HEK293 (cell line): ENCODE data around the gene TOMM70.

Experiments used
- CTCF ChIA-PET: fragments of 350-600 bp; formaldehyde crosslinking; extraction: SDS; loops from one replicate; lab custom pipeline; 2021; ENCODE audit warnings: antibody characterized with exemption; lab: Yijun Ruan, JAX
- POLR2A ChIA-PET: fragments of 300-600 bp; formaldehyde crosslinking; extraction: SDS; loops from one replicate; lab custom pipeline; 2020; ENCODE audit warnings: antibody characterized with exemption, inconsistent platforms; lab: Yijun Ruan, JAX
- H3K27ac ChIP-seq: fragments of 200-500 bp; sonication (Bioruptor generic); 2 replicates; pipeline ENCODE4 v1.5.1; 2014; ENCODE audit warnings: low read depth, low read length, control low read depth, inconsistent platforms; ENCODE audit errors: extremely low read depth
- H3K36me3 ChIP-seq, 2 experiments: fragments of 200-500 bp in 1 of 2; sonication (Bioruptor generic) in 1 of 2; 1 replicate in 1 of 2; 2 replicates in 1 of 2; pipeline ENCODE4 v1.5.1; 2014 to 2017; ENCODE audit warnings: inconsistent platforms in 2 of 2, low read length in 2 of 2; ENCODE audit not compliant: control insufficient read depth in 2 of 2, insufficient read depth in 1 of 2
- H3K4me1 ChIP-seq: fragments of 200-500 bp; sonication (Bioruptor generic); 2 replicates; pipeline ENCODE4 v1.5.1; 2014; ENCODE audit warnings: mild to moderate bottlenecking, low read length, inconsistent platforms; ENCODE audit not compliant: control insufficient read depth, insufficient read depth
- H3K4me3 ChIP-seq: 2 replicates; pipeline ENCODE4 v1.5.1; 2011; ENCODE audit warnings: low read depth, mild to moderate bottlenecking, control low read depth, low read length, moderate library complexity
- H3K9me3 ChIP-seq: fragments of 200-500 bp; sonication (Bioruptor generic); 2 replicates; pipeline ENCODE4 v1.5.1; 2014; ENCODE audit warnings: low read depth, low read length, inconsistent platforms; ENCODE audit not compliant: control insufficient read depth, insufficient read depth
- BCL11B ChIP-seq: fragments of 450-650 bp; formaldehyde crosslinking; IDR thresholded peaks from 2 replicates; pipeline ENCODE4 v1.5.1; 2016; ENCODE audit warnings: low read depth, missing biosample characterization, missing genetic modification characterization
- KLF16 ChIP-seq: fragments of 450-650 bp; formaldehyde crosslinking; IDR thresholded peaks from 2 replicates; pipeline ENCODE4 v1.5.1; 2017; ENCODE audit warnings: missing biosample characterization, missing genetic modification characterization
- RBAK ChIP-seq: fragments of 450-650 bp; formaldehyde crosslinking; IDR thresholded peaks from 2 replicates; pipeline ENCODE4 v1.5.1; 2016; ENCODE audit warnings: missing biosample characterization, missing genetic modification characterization
- ZBTB21 ChIP-seq: fragments of 450-650 bp; formaldehyde crosslinking; IDR thresholded peaks from 2 replicates; pipeline ENCODE4 v1.5.1; 2017; ENCODE audit warnings: missing biosample characterization, missing genetic modification characterization
- ZNF16 ChIP-seq: fragments of 450-650 bp; formaldehyde crosslinking; IDR thresholded peaks from 2 replicates; pipeline ENCODE4 v1.5.1; 2016; ENCODE audit warnings: low read depth, missing biosample characterization, missing genetic modification characterization
- ZNF2 ChIP-seq: fragments of 450-650 bp; formaldehyde crosslinking; IDR thresholded peaks from 2 replicates; pipeline ENCODE4 v1.5.1; 2016; ENCODE audit warnings: missing biosample characterization, missing genetic modification characterization
- ZNF239 ChIP-seq: fragments of 450-650 bp; formaldehyde crosslinking; IDR thresholded peaks from 2 replicates; pipeline ENCODE4 v1.5.1; 2016; ENCODE audit warnings: missing biosample characterization, missing genetic modification characterization
- ZNF24 ChIP-seq: fragments of 450-650 bp; formaldehyde crosslinking; IDR thresholded peaks from 2 replicates; pipeline ENCODE4 v1.5.1; 2016; ENCODE audit warnings: missing biosample characterization, missing genetic modification characterization
- ZNF266 ChIP-seq: fragments of 450-650 bp; formaldehyde crosslinking; IDR thresholded peaks from 2 replicates; pipeline ENCODE4 v1.5.1; 2016; ENCODE audit warnings: missing biosample characterization, missing genetic modification characterization, low read depth
- ZNF302 ChIP-seq: fragments of 450-650 bp; formaldehyde crosslinking; IDR thresholded peaks from 2 replicates; pipeline ENCODE4 v1.5.1; 2016; ENCODE audit warnings: missing biosample characterization, missing genetic modification characterization, low read depth
- ZNF48 ChIP-seq: fragments of 450-650 bp; formaldehyde crosslinking; IDR thresholded peaks from 2 replicates; pipeline ENCODE4 v1.5.1; 2016; ENCODE audit warnings: missing biosample characterization, missing genetic modification characterization
- ZNF501 ChIP-seq: fragments of 450-650 bp; formaldehyde crosslinking; IDR thresholded peaks from 2 replicates; pipeline ENCODE4 v1.5.1; 2016; ENCODE audit warnings: missing biosample characterization, missing genetic modification characterization
- ZNF530 ChIP-seq: fragments of 450-650 bp; formaldehyde crosslinking; IDR thresholded peaks from 2 replicates; pipeline ENCODE4 v1.5.1; 2016; ENCODE audit warnings: low read depth, missing biosample characterization, missing genetic modification characterization
- ZNF600 ChIP-seq: fragments of 450-650 bp; formaldehyde crosslinking; IDR thresholded peaks from 2 replicates; pipeline ENCODE4 v1.5.1; 2016; ENCODE audit warnings: missing biosample characterization, missing genetic modification characterization
- ZNF623 ChIP-seq: fragments of 450-650 bp; formaldehyde crosslinking; IDR thresholded peaks from 2 replicates; pipeline ENCODE4 v1.5.1; 2016; ENCODE audit warnings: missing biosample characterization, missing genetic modification characterization
- ZNF660 ChIP-seq: fragments of 450-650 bp; IDR thresholded peaks from 2 replicates; pipeline ENCODE4 v1.5.1; 2018; ENCODE audit warnings: missing biosample characterization, mild to moderate bottlenecking, missing genetic modification characterization
- ZNF747 ChIP-seq: fragments of 450-650 bp; formaldehyde crosslinking; IDR thresholded peaks from 2 replicates; pipeline ENCODE4 v1.5.1; 2016; ENCODE audit warnings: missing biosample characterization, missing genetic modification characterization
- ZNF776 ChIP-seq: fragments of 450-650 bp; formaldehyde crosslinking; IDR thresholded peaks from 2 replicates; pipeline ENCODE4 v1.5.0; 2017; ENCODE audit warnings: missing biosample characterization, missing genetic modification characterization, borderline replicate concordance
- ZNF777 ChIP-seq: fragments of 450-650 bp; formaldehyde crosslinking; IDR thresholded peaks from 2 replicates; pipeline ENCODE4 v1.5.1; 2017; ENCODE audit warnings: missing biosample characterization, missing genetic modification characterization, borderline replicate concordance
- ZNF785 ChIP-seq: fragments of 450-650 bp; formaldehyde crosslinking; IDR thresholded peaks from 2 replicates; pipeline ENCODE4 v1.5.1; 2016; ENCODE audit warnings: missing biosample characterization, missing genetic modification characterization
- ZNF843 ChIP-seq: fragments of 450-650 bp; formaldehyde crosslinking; IDR thresholded peaks from 2 replicates; pipeline ENCODE4 v1.5.1; 2016; ENCODE audit warnings: missing biosample characterization, missing genetic modification characterization
- TF ChIP-seq, protein P1 (sequence below): fragments of 450-650 bp; formaldehyde crosslinking; IDR thresholded peaks from 2 replicates; pipeline ENCODE4 v1.5.1; 2016; ENCODE audit warnings: missing biosample characterization, missing genetic modification characterization
- TF ChIP-seq, protein P2 (sequence below): fragments of 450-650 bp; IDR thresholded peaks from 2 replicates; pipeline ENCODE4 v1.5.1; 2018; ENCODE audit warnings: missing biosample characterization, mild to moderate bottlenecking, missing genetic modification characterization
- TF ChIP-seq, protein P3 (sequence below): fragments of 450-650 bp; formaldehyde crosslinking; IDR thresholded peaks from 2 replicates; pipeline ENCODE4 v1.5.1; 2016; ENCODE audit warnings: missing biosample characterization, missing genetic modification characterization

Gene TOMM70

DNA sequence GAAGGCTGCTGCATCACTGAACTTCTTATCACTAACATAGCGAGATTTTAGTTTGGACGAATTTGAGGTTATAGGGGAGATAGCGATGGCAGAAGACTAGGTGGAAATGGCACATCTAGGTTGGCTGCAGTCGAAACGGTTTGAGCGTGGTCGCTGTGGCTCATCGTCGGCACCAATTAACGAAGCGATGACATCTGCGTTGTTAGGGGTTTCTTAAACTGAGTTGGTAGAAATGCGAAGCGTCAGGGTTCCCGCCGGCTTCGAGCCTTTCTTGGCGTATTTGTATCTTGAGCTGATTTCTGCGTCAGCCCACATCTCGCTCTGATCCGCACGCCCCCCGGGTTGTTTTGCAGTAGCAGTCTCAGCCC lies 769 bp upstream of the TOMM70 start (continued):
- TF ChIP-seq, protein P1, sequence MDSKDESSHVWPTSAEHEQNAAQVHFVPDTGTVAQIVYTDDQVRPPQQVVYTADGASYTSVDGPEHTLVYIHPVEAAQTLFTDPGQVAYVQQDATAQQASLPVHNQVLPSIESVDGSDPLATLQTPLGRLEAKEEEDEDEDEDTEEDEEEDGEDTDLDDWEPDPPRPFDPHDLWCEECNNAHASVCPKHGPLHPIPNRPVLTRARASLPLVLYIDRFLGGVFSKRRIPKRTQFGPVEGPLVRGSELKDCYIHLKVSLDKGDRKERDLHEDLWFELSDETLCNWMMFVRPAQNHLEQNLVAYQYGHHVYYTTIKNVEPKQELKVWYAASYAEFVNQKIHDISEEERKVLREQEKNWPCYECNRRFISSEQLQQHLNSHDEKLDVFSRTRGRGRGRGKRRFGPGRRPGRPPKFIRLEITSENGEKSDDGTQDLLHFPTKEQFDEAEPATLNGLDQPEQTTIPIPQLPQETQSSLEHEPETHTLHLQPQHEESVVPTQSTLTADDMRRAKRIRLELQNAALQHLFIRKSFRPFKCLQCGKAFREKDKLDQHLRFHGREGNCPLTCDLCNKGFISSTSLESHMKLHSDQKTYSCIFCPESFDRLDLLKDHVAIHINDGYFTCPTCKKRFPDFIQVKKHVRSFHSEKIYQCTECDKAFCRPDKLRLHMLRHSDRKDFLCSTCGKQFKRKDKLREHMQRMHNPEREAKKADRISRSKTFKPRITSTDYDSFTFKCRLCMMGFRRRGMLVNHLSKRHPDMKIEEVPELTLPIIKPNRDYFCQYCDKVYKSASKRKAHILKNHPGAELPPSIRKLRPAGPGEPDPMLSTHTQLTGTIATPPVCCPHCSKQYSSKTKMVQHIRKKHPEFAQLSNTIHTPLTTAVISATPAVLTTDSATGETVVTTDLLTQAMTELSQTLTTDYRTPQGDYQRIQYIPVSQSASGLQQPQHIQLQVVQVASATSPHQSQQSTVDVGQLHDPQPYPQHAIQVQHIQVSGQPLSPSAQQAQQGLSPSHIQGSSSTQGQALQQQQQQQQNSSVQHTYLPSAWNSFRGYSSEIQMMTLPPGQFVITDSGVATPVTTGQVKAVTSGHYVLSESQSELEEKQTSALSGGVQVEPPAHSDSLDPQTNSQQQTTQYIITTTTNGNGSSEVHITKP (tag by site-specific recombination): peak; percentile 33; the same call in 1 of the 2 replicates
- no peak for TF ChIP-seq ZNF843 (tag by site-specific recombination)
- no peak for TF ChIP-seq ZNF777
- TF ChIP-seq KLF16 (tag by site-specific recombination): no peak
- TF ChIP-seq ZNF785 (tag by site-specific recombination): no peak
- no peak for TF ChIP-seq ZNF776
- TF ChIP-seq ZNF24 (tag by site-specific recombination): 0 out of 2 replicates have a peak, but pooled peaks have one; percentile 20
- TF ChIP-seq ZNF660 (tag by site-specific recombination): peak; percentile 21; the same call in 1 of the 2 replicates
- no peak for TF ChIP-seq ZNF16
- no peak for TF ChIP-seq ZNF747 (tag by site-specific recombination)
- no peak for TF ChIP-seq RBAK
- peak; percentile 34; the same call in 1 of the 2 replicates for TF ChIP-seq ZNF600 (tag by site-specific recombination)
- TF ChIP-seq ZNF2: 0 out of 2 replicates have a peak, but pooled peaks have one; percentile 24
- TF ChIP-seq BCL11B (tag by site-specific recombination): peak; percentile 32; the same call in 1 of the 2 replicates
- peak; percentile 75; the same call in 1 of the 2 replicates for TF ChIP-seq ZNF501
- no peak for TF ChIP-seq ZNF266
- TF ChIP-seq ZNF530 (tag by site-specific recombination): no peak
- TF ChIP-seq, all 188 proteins: peak for 9

DNA sequence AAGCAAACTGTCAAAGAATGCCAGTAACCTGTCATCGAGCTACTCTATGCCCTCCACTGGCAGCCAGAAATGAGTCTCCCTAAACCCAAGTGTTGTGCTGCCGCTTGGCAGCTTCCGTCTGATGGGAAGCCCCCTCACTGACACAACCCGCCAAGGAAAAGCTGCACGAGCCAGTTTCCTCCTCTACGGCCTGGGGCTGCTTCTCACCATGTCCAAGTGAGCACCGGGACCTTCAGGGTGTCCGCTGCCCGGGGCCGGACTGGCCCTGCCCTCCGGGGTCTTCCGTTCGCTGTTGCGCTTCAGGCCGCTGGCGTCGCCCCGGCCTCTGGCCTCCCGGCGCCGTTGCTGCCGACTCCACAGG lies 490 bp downstream of the TOMM70 start:
- ChIA-PET CTCF (no interaction called here), POLR2A (interaction anchor here (1.5 kb wide), 1 partner anchor 20 kb away, joined by 3 read pairs; no protein-coding TSS in a partner anchor)
- Histone ChIP-seq H3K9me3 (no peaks in the 10 kb centered on the region), H3K36me3 (no peaks in the 10 kb centered on the region), H3K4me1 (no peaks in the 10 kb centered on the region), H3K27ac (peak overlapping the region; percentile 13; the same call in 1 of the 2 replicates), H3K4me3 (peak overlapping the region; percentile 99)
- TF ChIP-seq, protein P2, sequence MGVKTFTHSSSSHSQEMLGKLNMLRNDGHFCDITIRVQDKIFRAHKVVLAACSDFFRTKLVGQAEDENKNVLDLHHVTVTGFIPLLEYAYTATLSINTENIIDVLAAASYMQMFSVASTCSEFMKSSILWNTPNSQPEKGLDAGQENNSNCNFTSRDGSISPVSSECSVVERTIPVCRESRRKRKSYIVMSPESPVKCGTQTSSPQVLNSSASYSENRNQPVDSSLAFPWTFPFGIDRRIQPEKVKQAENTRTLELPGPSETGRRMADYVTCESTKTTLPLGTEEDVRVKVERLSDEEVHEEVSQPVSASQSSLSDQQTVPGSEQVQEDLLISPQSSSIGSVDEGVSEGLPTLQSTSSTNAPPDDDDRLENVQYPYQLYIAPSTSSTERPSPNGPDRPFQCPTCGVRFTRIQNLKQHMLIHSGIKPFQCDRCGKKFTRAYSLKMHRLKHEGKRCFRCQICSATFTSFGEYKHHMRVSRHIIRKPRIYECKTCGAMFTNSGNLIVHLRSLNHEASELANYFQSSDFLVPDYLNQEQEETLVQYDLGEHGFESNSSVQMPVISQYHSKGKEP (tag by site-specific recombination): no peak
- TF ChIP-seq, protein P3, sequence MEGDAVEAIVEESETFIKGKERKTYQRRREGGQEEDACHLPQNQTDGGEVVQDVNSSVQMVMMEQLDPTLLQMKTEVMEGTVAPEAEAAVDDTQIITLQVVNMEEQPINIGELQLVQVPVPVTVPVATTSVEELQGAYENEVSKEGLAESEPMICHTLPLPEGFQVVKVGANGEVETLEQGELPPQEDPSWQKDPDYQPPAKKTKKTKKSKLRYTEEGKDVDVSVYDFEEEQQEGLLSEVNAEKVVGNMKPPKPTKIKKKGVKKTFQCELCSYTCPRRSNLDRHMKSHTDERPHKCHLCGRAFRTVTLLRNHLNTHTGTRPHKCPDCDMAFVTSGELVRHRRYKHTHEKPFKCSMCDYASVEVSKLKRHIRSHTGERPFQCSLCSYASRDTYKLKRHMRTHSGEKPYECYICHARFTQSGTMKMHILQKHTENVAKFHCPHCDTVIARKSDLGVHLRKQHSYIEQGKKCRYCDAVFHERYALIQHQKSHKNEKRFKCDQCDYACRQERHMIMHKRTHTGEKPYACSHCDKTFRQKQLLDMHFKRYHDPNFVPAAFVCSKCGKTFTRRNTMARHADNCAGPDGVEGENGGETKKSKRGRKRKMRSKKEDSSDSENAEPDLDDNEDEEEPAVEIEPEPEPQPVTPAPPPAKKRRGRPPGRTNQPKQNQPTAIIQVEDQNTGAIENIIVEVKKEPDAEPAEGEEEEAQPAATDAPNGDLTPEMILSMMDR (tag by site-specific recombination): peak; percentile 21; the same call in 1 of the 2 replicates
- TF ChIP-seq ZNF623 (tag by site-specific recombination) (no peak), ZNF48 (tag by site-specific recombination) (no peak), ZNF302 (tag by site-specific recombination) (no peak), ZBTB21 (tag by site-specific recombination) (no peak), ZNF239 (tag by site-specific recombination) (no peak)
